ENCODE results near the gene KRTAP19-4.
"Not testable (repeated sequence)": the region's sequence is repeated elsewhere in the genome, so short reads cannot be mapped to it uniquely, and the experiment has no call there.

Gene KRTAP19-4

GRCh38 chr21:30497065-30497464, at the start of gene KRTAP19-4:
Gene KRTAP19-4 (minus strand): TSS chr21:30497165. CDS start chr21:30497110, 55 bp downstream.
- H3K4me3 ChIP-seq (ENCODE audit: low read depth, low read length) = no peak within 1 kb of the TSS
- DNase-seq (ENCODE audit: low read depth) = no peak
- in situ Hi-C loops (cut with HindIII; ENCODE audit: low sequenced_read_pairs) = no loop called here
- TF ChIP-seq, protein P1, sequence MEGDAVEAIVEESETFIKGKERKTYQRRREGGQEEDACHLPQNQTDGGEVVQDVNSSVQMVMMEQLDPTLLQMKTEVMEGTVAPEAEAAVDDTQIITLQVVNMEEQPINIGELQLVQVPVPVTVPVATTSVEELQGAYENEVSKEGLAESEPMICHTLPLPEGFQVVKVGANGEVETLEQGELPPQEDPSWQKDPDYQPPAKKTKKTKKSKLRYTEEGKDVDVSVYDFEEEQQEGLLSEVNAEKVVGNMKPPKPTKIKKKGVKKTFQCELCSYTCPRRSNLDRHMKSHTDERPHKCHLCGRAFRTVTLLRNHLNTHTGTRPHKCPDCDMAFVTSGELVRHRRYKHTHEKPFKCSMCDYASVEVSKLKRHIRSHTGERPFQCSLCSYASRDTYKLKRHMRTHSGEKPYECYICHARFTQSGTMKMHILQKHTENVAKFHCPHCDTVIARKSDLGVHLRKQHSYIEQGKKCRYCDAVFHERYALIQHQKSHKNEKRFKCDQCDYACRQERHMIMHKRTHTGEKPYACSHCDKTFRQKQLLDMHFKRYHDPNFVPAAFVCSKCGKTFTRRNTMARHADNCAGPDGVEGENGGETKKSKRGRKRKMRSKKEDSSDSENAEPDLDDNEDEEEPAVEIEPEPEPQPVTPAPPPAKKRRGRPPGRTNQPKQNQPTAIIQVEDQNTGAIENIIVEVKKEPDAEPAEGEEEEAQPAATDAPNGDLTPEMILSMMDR (IDR thresholded peaks at IDR 0.05; ENCODE audit: low read depth, low read length, missing control alignments) = no peak

DNA sequence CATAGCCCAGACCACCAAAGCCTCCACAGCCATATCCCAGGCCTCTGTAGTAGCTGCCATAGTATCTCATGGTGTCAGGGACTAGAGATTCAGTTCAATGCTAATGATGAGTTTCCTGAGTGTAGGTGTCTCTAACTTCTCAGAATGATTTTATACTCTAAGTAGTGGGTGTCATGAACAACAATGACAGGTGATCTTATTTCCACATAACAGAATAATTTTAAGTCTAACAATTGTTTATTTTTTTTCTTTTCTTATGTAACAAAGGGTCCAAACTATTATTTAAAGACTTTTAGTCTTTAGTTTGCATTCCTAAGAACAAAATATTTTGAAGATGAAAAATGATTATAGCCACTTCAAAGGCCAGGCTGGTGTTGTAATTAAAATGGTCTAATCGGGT, 44.8 kb upstream of the KRTAP19-4 start, which contains the start of gene KRTAP19-6:
Gene KRTAP19-6 (minus strand): TSS at position 101 of the 400 bp plus-strand sequence. CDS start 31 bp downstream, at position 70.
- no peak for DNase-seq (ENCODE audit: low read depth)
- in situ Hi-C loops (cut with HindIII; ENCODE audit: low sequenced_read_pairs) = no loop called here
- no peak within 1 kb of the TSS for H3K4me3 ChIP-seq (ENCODE audit: low read depth, low read length)
- TF ChIP-seq, protein P1 (IDR thresholded peaks at IDR 0.05; ENCODE audit: low read depth, low read length, missing control alignments) = no peak

DNA sequence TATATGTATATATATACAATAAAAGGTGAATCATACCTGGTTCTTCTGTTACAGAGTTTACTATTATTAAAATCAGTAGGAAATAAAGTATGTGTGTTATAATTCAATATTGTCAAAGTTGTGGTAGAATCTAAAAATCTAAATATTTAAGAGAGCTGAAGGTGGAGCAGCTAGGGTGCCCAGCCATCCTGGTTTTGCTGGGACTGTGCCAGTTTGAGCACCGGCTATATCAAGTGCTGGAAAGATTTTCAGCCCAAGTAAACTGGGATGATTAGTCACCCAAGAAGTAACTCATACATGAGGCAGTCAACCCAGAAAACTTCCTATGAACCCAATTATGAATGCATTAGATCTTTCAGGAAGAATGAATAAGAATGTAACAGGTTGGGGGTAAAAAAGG, 21.9 kb upstream of the KRTAP19-4 start:
- no peak overlapping the region for H3K4me3 ChIP-seq (ENCODE audit: low read depth, low read length)
- in situ Hi-C loops (cut with HindIII; ENCODE audit: low sequenced_read_pairs) = no loop called here
- DNase-seq (ENCODE audit: low read depth) = no peak
- TF ChIP-seq, protein P1 (IDR thresholded peaks at IDR 0.05; ENCODE audit: low read depth, low read length, missing control alignments) = no peak

GRCh38 chr21:30515681-30516080, 18.7 kb upstream of the KRTAP19-4 start:
- no peak for DNase-seq (ENCODE audit: low read depth)
- no peak overlapping the region for H3K4me3 ChIP-seq (ENCODE audit: low read depth, low read length)
- in situ Hi-C loops (cut with HindIII; ENCODE audit: low sequenced_read_pairs) = no loop called here
- TF ChIP-seq, protein P1 (IDR thresholded peaks at IDR 0.05; ENCODE audit: low read depth, low read length, missing control alignments) = no peak

DNA sequence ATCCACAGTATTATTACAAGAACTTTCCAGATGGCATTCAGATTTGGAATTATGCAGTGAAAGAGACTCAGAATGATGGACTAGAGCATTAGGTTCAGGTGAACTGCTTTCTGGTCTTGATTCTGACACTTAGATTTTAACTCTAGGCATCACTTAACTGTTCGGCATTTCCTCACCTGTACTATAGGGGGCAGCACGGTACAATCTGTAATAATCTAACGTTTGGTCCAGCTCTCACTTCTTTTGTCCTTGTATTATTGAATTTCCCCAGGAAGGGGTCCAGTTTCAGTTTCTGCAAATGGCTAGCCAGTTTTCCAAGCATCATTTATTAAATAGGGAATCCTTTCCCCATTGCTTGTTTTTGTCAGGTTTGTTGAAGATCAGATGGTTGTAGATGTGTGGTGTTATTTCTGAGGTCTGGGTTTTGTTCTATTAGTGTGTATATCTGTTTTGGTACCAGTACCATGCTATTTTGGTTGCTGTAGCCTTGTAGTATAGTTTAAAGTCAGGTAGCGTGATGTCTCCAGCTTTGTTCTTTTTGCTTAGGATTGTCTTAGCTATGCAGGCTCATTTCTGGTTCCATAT, 8.7 kb upstream of the KRTAP19-4 start:
- DNase-seq (ENCODE audit: low read depth); in situ Hi-C loops (cut with HindIII; ENCODE audit: low sequenced_read_pairs); H3K4me3 ChIP-seq (ENCODE audit: low read depth, low read length): not testable (repeated sequence)

DNA sequence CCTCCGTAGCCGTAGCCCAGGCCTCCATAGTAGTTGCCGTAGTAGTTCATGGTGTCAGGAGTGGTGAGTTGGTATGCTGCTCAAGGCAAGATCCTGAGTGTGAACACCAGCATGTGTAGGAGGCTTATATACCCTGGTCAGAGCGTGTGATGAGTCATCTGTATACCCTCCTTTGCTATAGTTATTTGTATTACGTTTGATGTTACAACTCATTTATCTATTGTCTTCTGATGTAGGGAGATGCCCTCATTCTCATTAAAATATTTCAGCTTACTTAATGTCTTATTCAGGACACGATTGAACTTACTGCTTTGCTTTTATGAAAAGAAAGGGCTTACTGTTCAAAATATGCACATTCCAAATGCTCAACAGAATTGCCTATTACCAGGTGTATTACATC, 5.1 kb upstream of the KRTAP19-4 start, which contains the start of gene KRTAP19-5:
Gene KRTAP19-5 (minus strand): TSS at position 101 of the 400 bp plus-strand sequence. CDS start 51 bp downstream, at position 50.
- in situ Hi-C loops (cut with HindIII; ENCODE audit: low sequenced_read_pairs) = no loop called here
- H3K4me3 ChIP-seq (ENCODE audit: low read depth, low read length) = no peak within 1 kb of the TSS
- no peak for DNase-seq (ENCODE audit: low read depth)
- TF ChIP-seq, protein P1 (IDR thresholded peaks at IDR 0.05; ENCODE audit: low read depth, low read length, missing control alignments) = no peak

- TF ChIP-seq, protein P1 (IDR thresholded peaks at IDR 0.05; ENCODE audit: low read depth, low read length, missing control alignments) = no peak
- no peak for DNase-seq (ENCODE audit: low read depth)
- in situ Hi-C loops (cut with HindIII; ENCODE audit: low sequenced_read_pairs) = no loop called here
- no peak within 1 kb of the TSS for H3K4me3 ChIP-seq (ENCODE audit: low read depth, low read length)
These were observed 5.0 kb downstream of the KRTAP19-4 start, which contains the start of gene KRTAP19-3 for GRCh38 chr21:30491963-30492428. Gene KRTAP19-3 (minus strand): TSS chr21:30492013. CDS start chr21:30491957, 56 bp downstream.
